ENCODE measurements around the gene KLF3. TPM values are rescaled to one million over a fixed set of nuclear protein-coding genes. Genes with fewer than 3 reads are reported as not detected.

Gene KLF3
- total RNA-seq, 1 experiment from 2014 or later = 11.6 TPM

GRCh38 chr4:38641811-38642210 is 22.2 kb upstream of the KLF3 start:
- no peak for DNase-seq (ENCODE audit: low read depth, low spot score)
- in situ Hi-C loops (cut with HindIII; ENCODE audit: low pct_unique_long_range_greater_than_20kb, low sequenced_read_pairs) = no loop called here

- in situ Hi-C loops (cut with HindIII; ENCODE audit: low pct_unique_long_range_greater_than_20kb, low sequenced_read_pairs) = no loop called here
- DNase-seq (ENCODE audit: low read depth, low spot score) = no peak
These were observed 19.8 kb upstream of the KLF3 start for GRCh38 chr4:38644201-38644600.

- in situ Hi-C loops (cut with HindIII; ENCODE audit: low pct_unique_long_range_greater_than_20kb, low sequenced_read_pairs) = no loop called here
These were observed 16.7 kb upstream of the KLF3 start for GRCh38 chr4:38647101-38647819.

GRCh38 chr4:38650133-38650532 is 13.9 kb upstream of the KLF3 start:
- no peak for DNase-seq (ENCODE audit: low read depth, low spot score)
- in situ Hi-C loops (cut with HindIII; ENCODE audit: low pct_unique_long_range_greater_than_20kb, low sequenced_read_pairs) = no loop called here

More at GRCh38 chr4:38647101-38647819, 16.7 kb upstream of the KLF3 start:
- DNase-seq (ENCODE audit: low read depth, low spot score) = no peak

- DNase-seq (ENCODE audit: low read depth, low spot score) = no peak
- in situ Hi-C loops (cut with HindIII; ENCODE audit: low pct_unique_long_range_greater_than_20kb, low sequenced_read_pairs) = no loop called here
These were observed 9.7 kb upstream of the KLF3 start for GRCh38 chr4:38654273-38654672.

- in situ Hi-C loops (cut with HindIII; ENCODE audit: low pct_unique_long_range_greater_than_20kb, low sequenced_read_pairs) = no loop called here
- DNase-seq (ENCODE audit: low read depth, low spot score) = no peak
These were observed 7.9 kb upstream of the KLF3 start for GRCh38 chr4:38656111-38656510.

GRCh38 chr4:38659346-38659745 is 4.7 kb upstream of the KLF3 start:
- in situ Hi-C loops (cut with HindIII; ENCODE audit: low pct_unique_long_range_greater_than_20kb, low sequenced_read_pairs) = no loop called here
- DNase-seq (ENCODE audit: low read depth, low spot score) = no peak

GRCh38 chr4:38660838-38661237 is 3.2 kb upstream of the KLF3 start:
- in situ Hi-C loops (cut with HindIII; ENCODE audit: low pct_unique_long_range_greater_than_20kb, low sequenced_read_pairs) = loop anchor here (10.0 kb wide), 1 partner anchor 346 kb away; no protein-coding TSS in a partner anchor
- no peak for DNase-seq (ENCODE audit: low read depth, low spot score)

GRCh38 chr4:38661371-38661770 is 2.6 kb upstream of the KLF3 start:
- in situ Hi-C loops (cut with HindIII; ENCODE audit: low pct_unique_long_range_greater_than_20kb, low sequenced_read_pairs) = loop anchor here (10.0 kb wide), 1 partner anchor 347 kb away; no protein-coding TSS in a partner anchor

GRCh38 chr4:38662522-38663089 is 1.4 kb upstream of the KLF3 start:
- in situ Hi-C loops (cut with HindIII; ENCODE audit: low pct_unique_long_range_greater_than_20kb, low sequenced_read_pairs) = loop anchor here (10.0 kb wide), 1 partner anchor 348 kb away; no protein-coding TSS in a partner anchor
- DNase-seq (ENCODE audit: low read depth, low spot score) = no peak

More at GRCh38 chr4:38661371-38661770, 2.6 kb upstream of the KLF3 start:
- DNase-seq (ENCODE audit: low read depth, low spot score) = no peak

- in situ Hi-C loops (cut with HindIII; ENCODE audit: low pct_unique_long_range_greater_than_20kb, low sequenced_read_pairs) = loop anchor here (10.0 kb wide), 1 partner anchor 348 kb away; no protein-coding TSS in a partner anchor
- DNase-seq (ENCODE audit: low read depth, low spot score) = peak; percentile 14
These were observed 754 bp upstream of the KLF3 start for GRCh38 chr4:38663090-38663800.

GRCh38 chr4:38664706-38665401 is 855 bp downstream of the KLF3 start:
- in situ Hi-C loops (cut with HindIII; ENCODE audit: low pct_unique_long_range_greater_than_20kb, low sequenced_read_pairs) = loop anchor here (10.0 kb wide), 1 partner anchor 350 kb away; no protein-coding TSS in a partner anchor
- DNase-seq (ENCODE audit: low read depth, low spot score) = peak; percentile 38

- no peak for DNase-seq (ENCODE audit: low read depth, low spot score)
- in situ Hi-C loops (cut with HindIII; ENCODE audit: low pct_unique_long_range_greater_than_20kb, low sequenced_read_pairs) = loop anchor here (10.0 kb wide), 1 partner anchor 351 kb away; no protein-coding TSS in a partner anchor
These were observed 1.8 kb downstream of the KLF3 start for GRCh38 chr4:38665551-38666411.

- in situ Hi-C loops (cut with HindIII; ENCODE audit: low pct_unique_long_range_greater_than_20kb, low sequenced_read_pairs) = loop anchor here (10.0 kb wide), 1 partner anchor 352 kb away; no protein-coding TSS in a partner anchor
These were observed 2.7 kb downstream of the KLF3 start for GRCh38 chr4:38666766-38667084.

GRCh38 chr4:38667085-38667893 is 3.3 kb downstream of the KLF3 start:
- DNase-seq (ENCODE audit: low read depth, low spot score) = peak; percentile 96
- in situ Hi-C loops (cut with HindIII; ENCODE audit: low pct_unique_long_range_greater_than_20kb, low sequenced_read_pairs) = loop anchor here (10.0 kb wide), 1 partner anchor 352 kb away; no protein-coding TSS in a partner anchor

More at GRCh38 chr4:38666766-38667084, 2.7 kb downstream of the KLF3 start:
- no peak for DNase-seq (ENCODE audit: low read depth, low spot score)
